ENCODE results near the gene PPM1E. TPM values are rescaled to one million over a fixed set of nuclear protein-coding genes. Genes with fewer than 3 reads are reported as not detected.

Gene PPM1E
- total RNA-seq, 2 experiments from 2014 or later, result 0.07 TPM; not detected in 1

GRCh38 chr17:58722696-58723095 is 33.0 kb upstream of the PPM1E start:
- CTCF ChIA-PET, result no interaction called here
- POLR2A ChIA-PET, result no interaction called here
- ATAC-seq, result no peak
- no peak for DNase-seq
- no peak overlapping the region for H3K4me3 Mint-ChIP-seq
- intact Hi-C loops (cut with micrococcal nuclease), result no loop called here
- peaks cover 15% of the 10 kb centered on the region for H3K36me3 Mint-ChIP-seq (ENCODE audit: low read depth)
- no peaks in the 10 kb centered on the region for H3K4me1 Mint-ChIP-seq (ENCODE audit: low read depth)
- H3K27ac Mint-ChIP-seq, result no peak overlapping the region
- TF ChIP-seq, protein P1, sequence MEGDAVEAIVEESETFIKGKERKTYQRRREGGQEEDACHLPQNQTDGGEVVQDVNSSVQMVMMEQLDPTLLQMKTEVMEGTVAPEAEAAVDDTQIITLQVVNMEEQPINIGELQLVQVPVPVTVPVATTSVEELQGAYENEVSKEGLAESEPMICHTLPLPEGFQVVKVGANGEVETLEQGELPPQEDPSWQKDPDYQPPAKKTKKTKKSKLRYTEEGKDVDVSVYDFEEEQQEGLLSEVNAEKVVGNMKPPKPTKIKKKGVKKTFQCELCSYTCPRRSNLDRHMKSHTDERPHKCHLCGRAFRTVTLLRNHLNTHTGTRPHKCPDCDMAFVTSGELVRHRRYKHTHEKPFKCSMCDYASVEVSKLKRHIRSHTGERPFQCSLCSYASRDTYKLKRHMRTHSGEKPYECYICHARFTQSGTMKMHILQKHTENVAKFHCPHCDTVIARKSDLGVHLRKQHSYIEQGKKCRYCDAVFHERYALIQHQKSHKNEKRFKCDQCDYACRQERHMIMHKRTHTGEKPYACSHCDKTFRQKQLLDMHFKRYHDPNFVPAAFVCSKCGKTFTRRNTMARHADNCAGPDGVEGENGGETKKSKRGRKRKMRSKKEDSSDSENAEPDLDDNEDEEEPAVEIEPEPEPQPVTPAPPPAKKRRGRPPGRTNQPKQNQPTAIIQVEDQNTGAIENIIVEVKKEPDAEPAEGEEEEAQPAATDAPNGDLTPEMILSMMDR (IDR thresholded peaks at IDR 0.05), result no peak
- H3K27me3 Mint-ChIP-seq, result no peaks in the 10 kb centered on the region
- H3K9me3 Mint-ChIP-seq, result no peaks in the 10 kb centered on the region

DNA sequence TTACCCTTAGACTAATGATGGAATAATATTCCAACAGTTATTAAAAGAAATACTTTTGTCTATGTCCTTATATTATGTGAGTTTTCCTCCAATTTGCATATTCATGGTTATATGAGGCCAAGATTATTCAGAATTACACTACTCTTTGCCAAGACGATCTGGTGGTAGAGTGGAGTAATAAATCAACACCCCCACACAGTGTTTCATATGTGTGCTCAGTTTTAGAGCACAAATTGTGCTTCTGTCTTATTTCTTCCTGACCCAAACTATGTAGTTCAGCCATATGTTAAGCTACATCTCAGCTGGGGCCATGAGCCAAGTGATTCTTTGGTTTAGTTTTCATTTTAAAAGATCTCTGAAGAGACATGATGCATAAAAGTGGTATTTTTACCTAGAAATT is 26.9 kb upstream of the PPM1E start:
- Mint-ChIP-seq H3K27ac (no peak overlapping the region), H3K36me3 (ENCODE audit: low read depth) (peaks cover 13% of the 10 kb centered on the region), H3K27me3 (no peaks in the 10 kb centered on the region), H3K9me3 (no peaks in the 10 kb centered on the region), H3K4me1 (ENCODE audit: low read depth) (no peaks in the 10 kb centered on the region), H3K4me3 (no peak overlapping the region)
- intact Hi-C loops (cut with micrococcal nuclease), result no loop called here
- ChIA-PET POLR2A (no interaction called here), CTCF (no interaction called here)
- TF ChIP-seq, protein P1 (IDR thresholded peaks at IDR 0.05), result no peak
- ATAC-seq (no peak), DNase-seq (no peak)

DNA sequence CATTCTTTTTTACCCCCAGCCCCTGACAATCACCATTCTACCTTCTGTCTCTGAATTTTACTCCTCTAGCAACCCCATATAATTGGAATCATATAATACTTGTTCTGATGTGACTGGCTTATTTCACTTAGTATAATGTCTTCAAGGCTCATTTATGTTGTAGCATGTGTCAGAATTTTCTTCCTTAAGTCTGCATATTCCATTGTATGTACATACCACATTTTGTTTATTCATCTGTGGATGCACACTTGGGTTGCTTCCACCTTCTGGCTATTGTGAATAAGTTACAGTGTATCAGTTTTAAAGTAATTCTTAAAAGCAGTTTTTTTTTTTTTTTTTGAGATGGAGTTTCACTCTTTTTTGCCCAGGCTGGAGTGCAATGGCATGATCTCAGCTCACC is 24.7 kb upstream of the PPM1E start:
- Mint-ChIP-seq H3K4me3 (no peak overlapping the region), H3K27me3 (no peaks in the 10 kb centered on the region), H3K27ac (no peak overlapping the region), H3K4me1 (ENCODE audit: low read depth) (no peaks in the 10 kb centered on the region), H3K9me3 (no peaks in the 10 kb centered on the region), H3K36me3 (ENCODE audit: low read depth) (peaks cover 8% of the 10 kb centered on the region)
- DNase-seq (no peak), ATAC-seq (no peak)
- TF ChIP-seq, protein P1 (IDR thresholded peaks at IDR 0.05), result no peak
- ChIA-PET POLR2A (no interaction called here), CTCF (interaction anchor here (0.9 kb wide), 1 partner anchor 20 kb away, joined by 5 read pairs; no protein-coding TSS in a partner anchor)
- intact Hi-C loops (cut with micrococcal nuclease), result no loop called here

DNA sequence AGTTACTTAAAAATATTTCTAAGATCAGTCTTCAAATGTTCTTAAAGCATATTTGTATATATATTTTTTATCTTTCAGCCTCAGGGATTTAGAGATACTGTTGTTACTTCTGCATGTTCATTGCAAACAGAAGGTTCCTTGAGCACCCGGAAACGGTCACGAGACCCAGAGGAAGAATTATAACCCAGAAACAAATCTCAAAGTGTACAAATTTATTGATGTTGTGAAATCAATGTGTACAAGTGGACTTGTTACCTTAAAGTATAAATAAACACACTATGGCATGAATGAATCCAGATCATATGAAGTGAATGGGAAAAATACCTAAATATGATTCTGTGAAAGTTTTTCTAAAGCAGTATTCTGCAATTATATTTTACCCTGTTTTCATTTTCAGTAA is 21.6 kb upstream of the PPM1E start:
- ATAC-seq, result no peak

GRCh38 chr17:58734811-58735210 is 20.8 kb upstream of the PPM1E start:
- ATAC-seq (no peak), DNase-seq (no peak)
- H3K36me3 Mint-ChIP-seq (ENCODE audit: low read depth), result peaks cover 3% of the 10 kb centered on the region
- intact Hi-C loops (cut with micrococcal nuclease), result no loop called here
- H3K9me3 Mint-ChIP-seq, result no peaks in the 10 kb centered on the region
- H3K4me1 Mint-ChIP-seq (ENCODE audit: low read depth), result no peaks in the 10 kb centered on the region
- no peaks in the 10 kb centered on the region for H3K27me3 Mint-ChIP-seq
- POLR2A ChIA-PET, result no interaction called here
- TF ChIP-seq, protein P1 (IDR thresholded peaks at IDR 0.05), result no peak
- H3K4me3 Mint-ChIP-seq, result no peak overlapping the region
- CTCF ChIA-PET, result interaction anchor here (0.7 kb wide), 1 partner anchor 10 kb away, joined by 3 read pairs; no protein-coding TSS in a partner anchor
- no peak overlapping the region for H3K27ac Mint-ChIP-seq

More for the DNA sequence above, 21.6 kb upstream of the PPM1E start:
- intact Hi-C loops (cut with micrococcal nuclease), result no loop called here
- no peaks in the 10 kb centered on the region for H3K4me1 Mint-ChIP-seq (ENCODE audit: low read depth)
- ChIA-PET POLR2A (no interaction called here), CTCF (no interaction called here)
- no peak overlapping the region for H3K4me3 Mint-ChIP-seq
- TF ChIP-seq, protein P1 (IDR thresholded peaks at IDR 0.05), result no peak
- H3K9me3 Mint-ChIP-seq, result no peaks in the 10 kb centered on the region
- no peaks in the 10 kb centered on the region for H3K27me3 Mint-ChIP-seq
- no peak for DNase-seq
- no peak overlapping the region for H3K27ac Mint-ChIP-seq
- H3K36me3 Mint-ChIP-seq (ENCODE audit: low read depth), result peaks cover 3% of the 10 kb centered on the region
